Liver (tissue), 9 donors: ENCODE data around the gene COLEC12. TPM values are rescaled to one million over a fixed set of nuclear protein-coding genes. Genes with fewer than 3 reads are reported as not detected.

Source experiments
- DNase-seq: peaks from one replicate; pipeline ENCODE4 v3.0.0-alpha.2; 2017; ENCODE audit warnings: low spot score
- H3K27ac ChIP-seq, 2 donors: one replicate each; pipeline ENCODE4 v1.7.0; 2013; ENCODE audit warnings: inconsistent platforms in 2 of 2, low read length in 2 of 2, control low read depth in 1 of 2, low read depth in 1 of 2, mild to moderate bottlenecking in 1 of 2
- H3K27me3 ChIP-seq, 4 donors: one replicate each; pipeline versions ENCODE4 v1.6.1 to v1.7.0; 2013; ENCODE audit warnings: low read length in 3 of 4, inconsistent platforms in 1 of 4, mild to moderate bottlenecking in 1 of 4, moderate library complexity in 1 of 4; ENCODE audit not compliant: control insufficient read depth in 4 of 4, insufficient read depth in 4 of 4
- H3K36me3 ChIP-seq, 4 donors: one replicate each; pipeline versions ENCODE4 v1.6.1 to v1.7.0; 2013; ENCODE audit warnings: low read length in 3 of 4, mild to moderate bottlenecking in 3 of 4, low read depth in 1 of 4, moderate library complexity in 1 of 4; ENCODE audit not compliant: control insufficient read depth in 4 of 4, insufficient read depth in 3 of 4
- H3K4me1 ChIP-seq, 4 donors: one replicate each; pipeline versions ENCODE4 v1.6.1 to v1.7.0; 2013; ENCODE audit warnings: low read length in 3 of 4, mild to moderate bottlenecking in 3 of 4, moderate library complexity in 1 of 4; ENCODE audit not compliant: control insufficient read depth in 4 of 4, insufficient read depth in 4 of 4
- H3K4me3 ChIP-seq, 3 donors: one replicate each; pipeline versions ENCODE4 v1.6.1 to v1.7.0; 2013; ENCODE audit warnings: low read length in 3 of 3, control low read depth in 1 of 3, low read depth in 1 of 3, mild to moderate bottlenecking in 1 of 3
- H3K9ac ChIP-seq, 2 donors: one replicate each; pipeline ENCODE4 v1.7.0; 2013; ENCODE audit warnings: low read length in 2 of 2, mild to moderate bottlenecking in 2 of 2, moderate library complexity in 2 of 2, control low read depth in 1 of 2, low read depth in 1 of 2
- H3K9me3 ChIP-seq, 4 donors: one replicate each; pipeline versions ENCODE4 v1.6.1 to v1.7.0; 2013; ENCODE audit warnings: low read length in 3 of 4; ENCODE audit not compliant: control insufficient read depth in 4 of 4
- CTCF ChIP-seq: fragments of 150-350 bp; IDR thresholded peaks from 2 replicates; pipeline ENCODE4 v1.5.1; 2017; ENCODE audit warnings: improper control_type of control experiment, low read depth, low read length; ENCODE audit not compliant: missing input control
- EGR1 ChIP-seq, 2 donors: IDR thresholded peaks; 2 replicates each; pipeline ENCODE4 v1.6.1; 2016 to 2018; ENCODE audit warnings: antibody characterized with exemption in 2 of 2, low read depth in 2 of 2
- FOXA1 ChIP-seq: IDR thresholded peaks from 2 replicates; pipeline ENCODE4 v1.6.1; 2016; ENCODE audit warnings: antibody characterized with exemption
- FOXA2 ChIP-seq: IDR thresholded peaks from 2 replicates; pipeline ENCODE4 v1.6.1; 2016; ENCODE audit warnings: antibody characterized with exemption
- HNF4A ChIP-seq, 2 donors: conservative IDR thresholded peaks; 2 replicates each; pipeline ENCODE4 v1.6.1; 2016; ENCODE audit warnings: antibody characterized with exemption in 2 of 2, mild to moderate bottlenecking in 2 of 2
- HNF4G ChIP-seq: IDR thresholded peaks from 2 replicates; pipeline ENCODE4 v1.6.1; 2016; ENCODE audit warnings: antibody characterized with exemption
- JUND ChIP-seq, 2 donors: IDR thresholded peaks; 2 replicates each; pipeline ENCODE4 v1.6.1; 2016; ENCODE audit warnings: antibody characterized with exemption in 2 of 2
- NR2F2 ChIP-seq: IDR thresholded peaks from 2 replicates; pipeline ENCODE4 v1.6.1; 2016; ENCODE audit warnings: antibody characterized with exemption
- RAD21 ChIP-seq, 2 donors: IDR thresholded peaks; 2 replicates each; pipeline ENCODE4 v1.6.1; 2016; ENCODE audit warnings: antibody characterized with exemption in 2 of 2, mild to moderate bottlenecking in 2 of 2
- REST ChIP-seq: IDR thresholded peaks from 2 replicates; pipeline ENCODE4 v1.6.1; 2016; ENCODE audit warnings: antibody characterized with exemption, mild to moderate bottlenecking
- RXRA ChIP-seq, 2 donors: IDR thresholded peaks; 2 replicates each; pipeline ENCODE4 v1.6.1; 2017 to 2018; ENCODE audit warnings: antibody characterized with exemption in 2 of 2, mild to moderate bottlenecking in 1 of 2
- SP1 ChIP-seq: IDR thresholded peaks from 2 replicates; pipeline ENCODE4 v1.6.1; 2018; ENCODE audit warnings: antibody characterized with exemption, mild to moderate bottlenecking
- TAF1 ChIP-seq: conservative IDR thresholded peaks from 2 replicates; pipeline ENCODE4 v1.6.1; 2016; ENCODE audit warnings: antibody characterized with exemption, mild to moderate bottlenecking
- YY1 ChIP-seq: IDR thresholded peaks from 2 replicates; pipeline ENCODE4 v1.6.1; 2016; ENCODE audit warnings: antibody characterized with exemption, mild to moderate bottlenecking
- ZBTB33 ChIP-seq: IDR thresholded peaks from 2 replicates; pipeline ENCODE4 v1.6.1; 2016; ENCODE audit warnings: antibody characterized with exemption
- WGBS: extraction: QIAGEN DNeasy Blood & Tissue Kit; methylation state at CpG from one replicate; pipeline ENCODE4 v1.1.7; 2013; 5-methylcytosine and 5-hydroxymethylcytosine counted together
- polyA plus RNA-seq, 2 donors: library from polyadenylated mRNA; stranded (reverse) in 1 of 2; unstranded in 1 of 2; fragments of 200-250 nt in 1 of 2; fragments of >200 nt in 1 of 2; fragmentation: Nextera tagmentation in 1 of 2; extraction: Ambion mirVana in 1 of 2; gene quantifications; one replicate each; pipeline versions ENCODE4 v1.2.1 to v1.2.3, GENCODE V29; 2013 to 2015
- total RNA-seq, 2 donors: library from RNA; depleted of rRNA; stranded (reverse); fragments of >200 nt; gene quantifications; one replicate each; pipeline ENCODE4 v1.2.3, GENCODE V29; 2014
- TF ChIP-seq, protein P1 (sequence below): IDR thresholded peaks from 2 replicates; pipeline ENCODE4 v1.6.1; 2016; ENCODE audit warnings: antibody characterized with exemption
- TF ChIP-seq, protein P2 (sequence below): IDR thresholded peaks from 2 replicates; pipeline ENCODE4 v1.6.1; 2016; ENCODE audit warnings: antibody characterized with exemption
- donor health status: healthy.
- donor health status: healthy.
- donor health status: healthy.
- donor health status: healthy.
- donor health status: healthy.

Gene COLEC12
- total and polyA plus RNA-seq, 4 donors = 0.03 to 1.6 (median 0.28) TPM

- Histone ChIP-seq H3K9ac (no peak overlapping the region), H3K36me3 (no peaks in the 10 kb centered on the region), H3K4me3 (no peak overlapping the region), H3K4me1 (no peaks in the 10 kb centered on the region), H3K9me3 (no peaks in the 10 kb centered on the region), H3K27ac (no peak overlapping the region), H3K27me3 (peaks cover 0 to 3% (median 0%) of the 10 kb centered on the region in 4 donors)
- 72% methylated on average over 6 of the region's 6 CpGs for WGBS
- no peak for TF ChIP-seq REST
- TF ChIP-seq RAD21 (IDR thresholded peaks at IDR 0.05) = no peak
- no peak for TF ChIP-seq SP1
- DNase-seq = no peak
Observed at GRCh38 chr18:305003-305501, 195.4 kb downstream of the COLEC12 start.

DNA sequence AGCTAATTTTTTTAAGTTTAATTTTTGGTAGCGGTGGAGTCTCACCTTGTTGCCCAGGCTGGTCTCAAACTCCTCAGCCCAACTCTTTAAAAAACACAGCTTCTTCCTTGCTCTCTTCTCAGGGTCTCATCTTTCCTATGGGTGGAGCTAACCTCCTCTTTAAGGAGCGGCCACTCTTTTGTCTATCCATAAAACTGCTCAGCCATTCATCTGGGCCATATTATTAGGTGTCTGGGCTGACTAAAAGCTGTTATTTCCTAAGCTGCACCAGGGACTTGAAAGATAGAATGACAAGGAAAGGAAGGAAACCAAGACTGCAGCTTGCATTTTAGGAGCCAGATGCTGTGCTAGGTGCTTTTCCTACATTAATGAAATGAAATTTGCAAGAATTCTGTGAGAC, 196.9 kb downstream of the COLEC12 start:
- Histone ChIP-seq H3K27ac (no peak overlapping the region), H3K4me1 (no peaks in the 10 kb centered on the region), H3K9me3 (no peaks in the 10 kb centered on the region), H3K36me3 (no peaks in the 10 kb centered on the region), H3K9ac (no peak overlapping the region), H3K27me3 (no peaks in the 10 kb centered on the region), H3K4me3 (no peak overlapping the region)
- no peak for DNase-seq
- 89% methylated on average over 2 of the region's 2 CpGs for WGBS
- TF ChIP-seq RAD21 (IDR thresholded peaks at IDR 0.05) (no peak), TAF1 (no peak), YY1 (no peak), EGR1 (IDR thresholded peaks at IDR 0.05; ENCODE audit: low read depth in 2 of 2) (no peak), FOXA1 (no peak)

- H3K36me3 ChIP-seq = no peaks in the 10 kb centered on the region
- DNase-seq = no peak
- 51% methylated on average over 1 of the region's 1 CpG for WGBS
- TF ChIP-seq CTCF (no peak), YY1 (no peak), FOXA2 (no peak), EGR1 (IDR thresholded peaks at IDR 0.05; ENCODE audit: low read depth in 2 of 2) (no peak), JUND (IDR thresholded peaks at IDR 0.05) (no peak), NR2F2 (no peak), TAF1 (no peak), REST (no peak), ZBTB33 (no peak), HNF4A (conservative IDR thresholded peaks at IDR 0.05) (no peak), RXRA (IDR thresholded peaks at IDR 0.05) (no peak), RAD21 (IDR thresholded peaks at IDR 0.05) (no peak), FOXA1 (no peak), HNF4G (no peak)
- TF ChIP-seq, protein P1, sequence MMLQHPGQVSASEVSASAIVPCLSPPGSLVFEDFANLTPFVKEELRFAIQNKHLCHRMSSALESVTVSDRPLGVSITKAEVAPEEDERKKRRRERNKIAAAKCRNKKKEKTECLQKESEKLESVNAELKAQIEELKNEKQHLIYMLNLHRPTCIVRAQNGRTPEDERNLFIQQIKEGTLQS = no peak
- TF ChIP-seq, protein P2, sequence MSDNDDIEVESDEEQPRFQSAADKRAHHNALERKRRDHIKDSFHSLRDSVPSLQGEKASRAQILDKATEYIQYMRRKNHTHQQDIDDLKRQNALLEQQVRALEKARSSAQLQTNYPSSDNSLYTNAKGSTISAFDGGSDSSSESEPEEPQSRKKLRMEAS = no peak
Observed at GRCh38 chr18:303011-303410, 197.5 kb downstream of the COLEC12 start.

More at GRCh38 chr18:303011-303410, 197.5 kb downstream of the COLEC12 start:
- H3K9ac ChIP-seq = no peak overlapping the region
- no peak overlapping the region for H3K4me3 ChIP-seq
- no peaks in the 10 kb centered on the region for H3K9me3 ChIP-seq
- H3K27ac ChIP-seq = no peak overlapping the region
- no peaks in the 10 kb centered on the region for H3K27me3 ChIP-seq
- H3K4me1 ChIP-seq = no peaks in the 10 kb centered on the region
